Measurements from ENCODE around the gene IGFALS.

GRCh38 chr16:1759511-1759910 lies 34.0 kb downstream of the IGFALS start:
- TF ChIP-seq GATA2 (IDR thresholded peaks at IDR 0.05; ENCODE audit: low read depth, low read length), result no peak
- no peak for TF ChIP-seq GATA3 (IDR thresholded peaks at IDR 0.05; ENCODE audit: low read depth, low read length)
